Stimulated activated CD8-positive, alpha-beta memory T cell treated with anti-CD3 and anti-CD28 coated beads, Interleukin-15, amount 100 ng/mL, for 24 hours (primary cell): Measurements from ENCODE around the gene OPCML.

Experiments
- DNase-seq: peaks from one replicate; pipeline ENCODE4 v3.0.0-alpha.2; 2020; ENCODE audit warnings: low read depth

The OPCML gene

DNA sequence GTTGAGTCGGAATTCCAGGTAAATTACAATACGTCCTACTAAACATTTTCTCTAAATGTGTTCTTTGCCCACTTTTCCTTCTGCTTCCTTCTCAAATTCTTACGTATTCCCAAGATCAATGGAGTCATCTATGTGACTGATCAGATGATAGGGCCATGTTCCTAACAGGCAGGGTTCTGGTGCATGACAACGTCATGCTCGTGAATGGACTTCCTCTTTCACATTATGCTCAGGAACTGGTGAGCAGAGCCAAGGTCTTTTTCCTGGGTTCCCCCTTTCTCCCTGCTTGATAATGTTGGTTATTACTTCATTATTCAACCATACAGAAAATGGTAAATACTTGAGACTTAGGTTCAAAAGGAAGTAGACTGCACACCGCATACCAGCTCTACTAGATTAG, 789.4 kb downstream of the OPCML start:
- DNase-seq: no peak

DNA sequence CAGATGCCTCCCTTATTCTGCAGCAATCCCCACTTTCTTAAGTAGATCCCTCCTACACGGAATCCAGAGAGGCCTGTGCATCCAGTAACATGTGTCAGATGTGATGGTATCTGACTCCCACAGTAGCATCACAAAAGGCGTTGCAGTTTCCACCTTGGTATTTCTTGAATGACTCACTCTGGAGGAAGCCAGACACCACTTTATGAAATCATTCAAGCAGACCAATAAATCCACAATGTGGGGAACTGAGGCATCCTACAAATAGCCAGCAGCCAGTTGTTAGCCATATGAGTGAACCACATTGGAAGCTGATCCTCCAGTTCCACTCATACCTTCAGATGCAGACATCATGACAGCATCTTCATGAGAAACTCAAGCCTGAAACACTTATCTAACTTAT, 798.1 kb downstream of the OPCML start:
- no peak for DNase-seq

DNA sequence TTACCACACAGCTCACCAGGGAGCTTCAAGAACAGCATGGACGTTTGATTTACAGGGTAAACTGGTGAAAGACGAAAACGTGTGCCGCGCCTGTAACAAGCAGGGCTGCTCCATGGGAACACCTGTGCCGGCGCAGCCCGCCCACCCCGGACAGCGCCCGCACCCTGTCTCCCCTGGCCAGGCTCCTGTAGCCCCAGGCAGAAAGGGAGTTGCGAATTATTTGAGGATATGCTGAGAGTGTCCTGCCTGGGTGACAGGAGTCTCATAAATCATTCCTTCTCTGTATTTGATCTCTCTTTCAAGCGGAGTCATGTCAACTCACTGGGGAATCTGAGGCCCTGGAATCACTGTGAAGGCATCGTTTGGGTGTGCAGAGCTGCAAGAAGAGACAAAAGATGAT, 804.3 kb downstream of the OPCML start:
- DNase-seq: no peak

GRCh38 chr11:132721526-132721925, 810.8 kb downstream of the OPCML start:
- no peak for DNase-seq

DNA sequence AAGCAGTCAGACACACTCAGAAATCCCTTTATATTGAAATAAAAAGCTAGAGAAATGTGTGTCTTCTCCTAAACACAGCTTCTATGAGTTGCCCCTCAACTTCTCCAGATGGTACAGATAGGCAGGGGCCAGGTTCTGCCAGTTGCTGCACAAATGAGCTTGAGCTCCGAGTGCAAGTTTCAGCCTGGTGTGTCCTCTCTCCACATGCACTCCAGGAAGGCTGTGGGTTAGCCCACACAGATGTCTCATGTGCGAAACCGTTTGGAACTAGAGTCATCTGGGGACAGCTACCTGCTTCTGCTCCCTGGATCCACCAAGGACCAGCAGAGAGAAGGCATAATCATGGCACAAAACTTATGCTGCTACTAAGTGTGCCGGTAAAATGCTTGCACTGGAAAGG, 812.6 kb downstream of the OPCML start:
- DNase-seq: no peak

- DNase-seq: no peak
Measured at GRCh38 chr11:132718711-132719671, 813.3 kb downstream of the OPCML start.

GRCh38 chr11:132717824-132718223, 814.5 kb downstream of the OPCML start:
- DNase-seq: no peak

DNA sequence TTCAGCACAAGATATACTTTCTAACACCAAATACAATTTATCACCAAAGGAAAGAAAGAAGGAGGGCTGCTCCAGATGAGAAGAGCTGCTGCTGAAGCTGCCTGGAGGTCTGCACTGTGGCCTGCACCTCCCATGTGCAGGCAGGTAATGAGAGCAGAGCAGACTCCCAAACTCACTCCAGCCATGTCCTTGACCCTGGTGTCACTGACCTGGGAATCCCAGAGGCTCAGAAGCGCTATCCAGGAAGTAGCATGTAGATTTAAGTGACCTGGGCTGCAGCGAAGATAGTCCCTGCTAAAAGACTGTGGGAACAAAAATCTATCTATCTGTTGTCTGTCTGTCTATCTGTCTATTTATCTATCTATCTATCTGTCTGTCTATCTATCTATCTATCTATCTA, 816.3 kb downstream of the OPCML start:
- no peak for DNase-seq

DNA sequence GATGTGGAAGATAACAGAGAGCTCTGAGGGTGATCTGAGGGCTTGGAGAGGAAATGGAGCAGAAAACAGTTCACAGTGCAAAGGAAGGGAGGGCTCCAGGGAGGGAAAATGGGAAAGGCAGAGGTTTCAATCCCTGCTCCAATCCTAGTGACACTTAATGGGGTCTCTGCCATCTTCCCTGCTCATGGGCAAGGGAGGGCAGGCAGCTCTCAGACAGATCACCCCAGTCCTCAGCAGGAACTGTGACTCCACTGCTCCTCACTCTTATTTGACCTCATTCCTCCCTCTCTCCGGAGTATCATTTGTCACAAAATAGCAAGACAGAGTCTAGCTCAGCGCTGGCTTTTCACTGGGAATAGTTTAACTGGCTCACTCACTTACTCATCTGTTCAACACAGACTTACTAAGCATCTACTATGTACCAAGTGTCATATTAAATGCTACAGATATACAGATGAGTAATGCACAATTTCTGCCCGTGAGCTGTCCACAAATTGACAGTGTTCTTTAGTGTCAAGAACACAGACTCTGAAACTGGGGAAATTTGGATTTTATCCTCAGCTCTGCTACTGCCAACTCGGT, 817.4 kb downstream of the OPCML start:
- DNase-seq: no peak

DNA sequence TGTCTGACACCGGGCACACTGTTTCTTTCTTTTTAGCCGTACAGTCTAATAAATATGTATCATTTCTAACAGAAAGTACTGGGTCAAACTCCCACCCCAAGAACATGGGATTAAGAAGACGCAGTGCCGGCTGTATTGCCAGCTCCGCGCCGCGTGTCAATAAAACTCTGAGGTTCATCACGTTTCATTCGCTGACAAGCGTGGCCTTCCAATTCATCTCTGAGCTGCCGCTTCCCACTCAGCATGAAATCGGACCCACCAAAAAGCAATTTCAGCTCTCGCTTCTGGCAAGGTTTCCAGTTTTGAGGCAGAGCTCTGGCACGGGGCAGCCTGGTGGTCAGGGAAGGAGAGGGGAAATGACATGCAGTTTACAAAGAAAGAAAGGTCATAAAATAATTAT, 819.8 kb downstream of the OPCML start:
- no peak for DNase-seq

DNA sequence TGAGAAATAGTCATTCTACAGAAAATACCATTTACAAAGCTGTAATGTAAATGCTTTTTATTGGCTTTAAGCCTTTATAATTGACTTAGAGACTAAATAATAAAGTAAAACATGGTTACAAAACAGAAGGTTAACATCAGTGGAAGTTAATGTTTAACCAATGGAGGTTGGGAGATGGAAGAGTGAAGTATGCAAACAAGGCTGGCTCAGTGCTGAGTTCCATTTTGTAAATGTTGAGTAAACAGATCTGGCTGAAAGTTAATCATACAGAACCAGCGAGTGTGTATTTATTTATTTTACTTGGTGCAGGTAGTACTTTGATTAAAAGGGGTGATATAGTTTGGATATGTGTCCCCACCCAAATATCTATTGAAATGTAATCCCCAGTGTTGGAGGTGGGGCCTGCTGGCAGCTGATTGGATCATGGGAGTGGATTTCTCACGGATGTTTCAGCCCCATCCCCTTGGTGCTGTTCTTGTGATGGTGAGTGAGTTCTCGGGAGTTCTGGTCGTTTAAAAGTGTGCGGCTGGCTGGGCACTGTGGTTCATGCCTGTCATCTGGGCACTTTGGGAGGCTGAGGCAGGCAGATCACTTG, 827.4 kb downstream of the OPCML start:
- no peak for DNase-seq

- no peak for DNase-seq
Measured at GRCh38 chr11:132692891-132693290, 839.4 kb downstream of the OPCML start.

GRCh38 chr11:132691848-132692550, 840.3 kb downstream of the OPCML start:
- DNase-seq: no peak

DNA sequence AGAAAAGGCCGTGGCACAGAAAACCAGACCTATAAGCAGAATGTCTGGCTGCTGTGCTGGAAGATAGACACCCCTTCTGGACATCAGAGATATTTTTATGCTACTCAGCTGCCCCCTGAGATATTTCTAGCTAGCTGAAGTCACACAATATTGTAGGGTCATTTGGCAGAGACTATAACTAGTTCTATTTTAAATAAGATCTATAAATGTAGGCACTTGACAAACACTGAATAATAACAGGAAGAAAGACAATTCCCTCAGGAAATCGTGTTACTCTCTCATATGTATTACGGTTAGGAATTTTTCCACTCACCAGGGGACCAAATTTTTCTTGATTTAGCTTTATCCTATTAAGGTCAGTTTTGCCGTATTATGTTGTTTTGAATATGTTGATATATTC, 845.4 kb downstream of the OPCML start:
- DNase-seq: no peak

DNA sequence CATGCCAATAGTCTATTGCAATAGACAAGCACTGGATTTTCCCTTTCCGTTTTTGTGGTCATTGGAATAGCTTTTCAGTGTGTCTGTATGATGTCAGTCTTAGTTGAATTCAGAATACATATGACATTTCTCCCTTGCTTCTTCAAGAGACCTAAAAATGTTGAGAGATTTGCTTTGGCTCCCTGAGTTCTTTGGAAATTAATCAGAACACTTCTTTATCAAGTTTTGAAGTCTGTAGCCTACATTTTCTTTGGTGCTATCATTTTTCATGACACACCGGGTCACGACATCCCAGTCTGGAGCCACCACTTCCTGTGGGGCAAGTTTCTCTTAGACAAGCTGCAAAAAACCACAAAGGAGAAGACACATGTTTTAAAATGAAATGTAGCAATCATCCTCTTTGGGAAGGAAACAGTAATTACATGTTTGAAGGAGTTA, 847.1 kb downstream of the OPCML start:
- DNase-seq: no peak

GRCh38 chr11:132683602-132684001, 848.7 kb downstream of the OPCML start:
- DNase-seq: no peak

- no peak for DNase-seq
Measured at GRCh38 chr11:132681971-132682370, 850.3 kb downstream of the OPCML start.

DNA sequence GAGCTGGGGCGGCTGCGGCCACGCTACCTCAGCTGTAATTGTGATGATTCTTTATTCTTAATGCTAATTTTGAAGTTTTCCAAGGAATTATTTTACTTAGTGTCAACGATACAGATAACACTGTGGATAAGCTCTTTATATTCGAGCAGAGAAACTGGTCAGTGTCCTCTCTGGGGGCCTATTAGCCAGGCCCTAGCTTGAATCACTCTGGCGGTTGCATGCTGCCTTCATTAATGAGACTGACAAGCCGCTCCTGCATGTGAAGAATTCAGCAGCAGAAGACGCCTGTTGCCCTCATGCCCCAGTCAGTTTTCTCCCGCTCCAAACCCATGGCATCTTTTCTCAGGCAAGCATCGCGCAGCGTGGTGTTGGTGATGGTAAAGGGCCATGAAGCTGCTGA, 851.7 kb downstream of the OPCML start:
- DNase-seq: no peak

DNA sequence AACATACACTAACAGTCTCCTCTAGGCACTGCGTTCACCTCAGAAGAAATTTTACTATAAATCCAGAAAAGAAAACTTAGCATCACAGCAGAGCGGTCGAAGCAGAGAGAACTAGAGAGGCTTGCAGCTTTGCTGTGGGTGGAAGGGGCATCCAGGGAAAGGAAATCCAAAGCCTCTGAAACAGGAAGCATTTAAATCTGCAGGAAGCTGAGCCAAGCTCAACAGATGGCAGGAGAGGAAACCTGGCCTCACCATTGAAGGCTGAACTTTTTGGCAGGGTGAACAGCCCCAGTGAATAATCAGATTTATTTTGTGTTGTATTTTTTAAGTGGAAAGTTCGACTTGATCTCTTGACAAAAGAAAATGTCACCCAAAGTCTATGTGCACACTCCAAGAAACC, 858.1 kb downstream of the OPCML start:
- DNase-seq: no peak

DNA sequence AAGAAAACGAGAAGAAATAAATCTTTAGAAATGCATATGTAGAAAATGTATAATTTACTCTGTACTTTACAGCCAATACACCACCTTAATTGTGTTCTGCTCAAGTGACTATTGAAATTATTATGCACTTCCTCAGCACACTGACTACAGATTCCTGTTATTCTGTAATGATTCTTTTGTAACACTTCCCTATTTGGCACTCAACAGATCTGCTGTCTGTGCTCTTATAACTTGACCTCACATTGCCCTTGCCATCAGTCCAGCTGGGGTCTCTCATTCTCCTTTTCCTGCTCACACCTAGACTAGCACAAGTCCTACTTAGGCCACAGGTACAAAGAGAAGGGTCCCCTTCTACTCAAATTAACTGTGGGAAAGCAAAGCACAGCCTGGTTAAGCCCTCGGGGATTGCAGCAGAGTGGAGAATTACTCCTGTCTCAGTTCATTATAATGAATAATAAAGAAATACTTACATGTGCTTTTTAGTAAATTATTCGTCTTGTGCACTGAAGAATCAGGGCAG, 860.4 kb downstream of the OPCML start:
- DNase-seq: no peak

DNA sequence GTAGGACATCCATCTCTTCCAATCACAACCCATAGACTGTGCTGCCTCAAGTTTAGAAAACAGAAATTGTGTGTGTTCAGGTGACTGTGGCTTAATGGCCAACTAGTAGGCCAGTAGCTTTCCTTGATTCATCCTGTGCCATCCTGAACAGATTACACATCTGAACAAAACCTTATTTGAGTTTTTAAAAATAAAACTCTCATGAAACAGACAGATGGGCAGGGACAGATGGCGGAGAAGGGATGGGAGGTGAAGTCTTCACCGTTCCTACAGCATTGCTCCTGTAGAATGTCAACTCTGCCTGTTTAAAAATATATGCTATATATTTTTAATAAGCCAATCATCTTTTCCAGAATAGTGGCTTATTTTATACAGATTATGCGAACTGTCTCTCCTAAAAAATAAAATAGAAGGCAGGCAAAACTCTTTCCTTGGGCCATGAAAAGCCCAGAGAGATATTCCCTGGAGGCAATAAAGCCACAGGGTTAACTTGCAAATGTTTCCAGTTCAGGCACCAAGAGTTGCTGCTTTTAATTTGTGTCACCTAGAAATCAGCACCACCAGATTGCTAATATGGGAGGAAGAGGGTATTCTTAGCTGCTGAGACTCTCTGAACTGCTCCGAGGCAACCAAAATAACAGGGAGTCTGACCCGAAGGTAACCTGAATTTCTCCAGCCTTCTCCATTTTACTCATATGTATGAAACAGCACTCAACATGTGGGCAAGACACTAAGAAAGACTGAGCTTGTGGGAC, 861.2 kb downstream of the OPCML start:
- no peak for DNase-seq

DNA sequence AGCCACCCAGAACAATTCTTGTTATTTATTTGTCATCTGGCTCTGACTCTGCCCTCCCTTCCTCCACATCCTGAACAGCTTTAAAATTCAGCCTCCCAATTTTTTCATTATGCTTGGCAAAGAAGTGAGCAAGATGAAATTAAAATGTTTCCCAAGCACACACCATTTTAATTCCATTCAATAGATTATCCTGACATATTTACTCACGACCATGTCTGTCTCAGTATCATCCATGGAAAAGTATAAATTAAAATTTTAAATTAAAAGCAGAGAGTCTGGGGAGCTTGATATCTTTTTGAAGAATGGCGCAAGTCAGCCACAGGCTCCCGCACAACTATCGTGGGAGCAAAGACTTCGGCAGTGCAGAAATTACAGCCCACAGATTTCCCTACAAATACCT, 862.4 kb downstream of the OPCML start:
- DNase-seq: no peak
